Keratinocyte (primary cell): ENCODE results near the gene RAP1GAP2. TPM values are rescaled to one million over a fixed set of nuclear protein-coding genes. Genes with fewer than 3 reads are reported as not detected.

Source experiments
- DNase-seq: peaks from one replicate; pipeline ENCODE4 v3.0.0-alpha.2; 2011; ENCODE audit warnings: low read depth, missing footprints, low spot score
- FAIRE-seq: peaks from 2 replicates; lab custom pipeline; 2011; peaks lifted over from hg19 to GRCh38; lab: Jason Lieb, UNC
- H2AFZ ChIP-seq: 2 replicates; pipeline ENCODE4 v1.6.0; 2012; ENCODE audit warnings: low read length, control low read depth, inconsistent platforms; ENCODE audit not compliant: control insufficient read depth
- H3K27ac ChIP-seq: 2 replicates; pipeline ENCODE4 v1.5.1; 2011; ENCODE audit warnings: low read length; ENCODE audit not compliant: control insufficient read depth, insufficient read depth
- H3K27me3 ChIP-seq: 3 replicates; pipeline ENCODE4 v1.6.0; 2011; ENCODE audit warnings: low read length; ENCODE audit not compliant: control insufficient read depth, insufficient read depth; ENCODE audit errors: extremely low read depth
- H3K36me3 ChIP-seq, 2 experiments: 2 replicates in 1 of 2; 3 replicates in 1 of 2; pipeline ENCODE4 v1.5.1; 2011; ENCODE audit warnings: low read length in 2 of 2, mild to moderate bottlenecking in 1 of 2; ENCODE audit not compliant: control insufficient read depth in 2 of 2, insufficient read depth in 2 of 2; ENCODE audit errors: extremely low read depth in 1 of 2
- H3K4me1 ChIP-seq: 3 replicates; pipeline ENCODE4 v1.5.1; 2011; ENCODE audit warnings: low read length; ENCODE audit not compliant: control insufficient read depth, insufficient read depth; ENCODE audit errors: extremely low read depth
- H3K4me2 ChIP-seq: 3 replicates; pipeline ENCODE4 v1.6.0; 2011; ENCODE audit warnings: low read depth, low read length; ENCODE audit not compliant: control insufficient read depth, insufficient read depth; ENCODE audit errors: extremely low read depth
- H3K4me3 ChIP-seq, 3 experiments: fragments of 200-600 bp in 1 of 3; sonication (generic) in 1 of 3; 2 replicates in 2 of 3; 3 replicates in 1 of 3; pipeline ENCODE4 v1.5.1; 2011 to 2016; ENCODE audit warnings: low read length in 3 of 3, mild to moderate bottlenecking in 3 of 3, control low read depth in 2 of 3, inconsistent platforms in 1 of 3, low read depth in 1 of 3, mixed read lengths in 1 of 3, mixed run types in 1 of 3, moderate library complexity in 1 of 3; ENCODE audit not compliant: control insufficient read depth in 2 of 3, insufficient read depth in 2 of 3; ENCODE audit errors: extremely low read depth in 1 of 3
- H3K79me2 ChIP-seq: 2 replicates; pipeline ENCODE4 v1.6.0; 2012; ENCODE audit warnings: low read length; ENCODE audit not compliant: control insufficient read depth, insufficient read depth
- H3K9ac ChIP-seq: 3 replicates; pipeline ENCODE4 v1.6.0; 2011; ENCODE audit warnings: low read length; ENCODE audit not compliant: control insufficient read depth, insufficient read depth; ENCODE audit errors: extremely low read depth
- H3K9me1 ChIP-seq: 3 replicates; pipeline ENCODE4 v1.6.0; 2011; ENCODE audit warnings: low read length; ENCODE audit not compliant: control insufficient read depth, insufficient read depth; ENCODE audit errors: extremely low read depth
- H3K9me3 ChIP-seq: 2 replicates; pipeline ENCODE4 v1.5.1; 2012; ENCODE audit warnings: low read depth, low read length; ENCODE audit not compliant: control insufficient read depth
- H4K20me1 ChIP-seq: 3 replicates; pipeline ENCODE4 v1.6.0; 2011; ENCODE audit warnings: low read length; ENCODE audit not compliant: control insufficient read depth, insufficient read depth; ENCODE audit errors: extremely low read depth
- EZH2 ChIP-seq: IDR thresholded peaks from one replicate; pipeline ENCODE4 v1.6.1; 2012; ENCODE audit warnings: inconsistent platforms, mild to moderate bottlenecking, low read length, moderate library complexity
- dilution Hi-C: fragments of 300-500 bp; cut with MboI; formaldehyde crosslinking; loops from one replicate; pipeline ENCODE4 v1.7.0; 2020; ENCODE audit warnings: low sequenced_read_pairs; ENCODE audit not compliant: extremely low pct_ligation_motif_present
- polyA plus RNA-seq, 5 experiments: library from polyadenylated mRNA; depleted of rRNA in 3 of 5; stranded (reverse) in 3 of 5; stranded (forward) in 1 of 5; unstranded in 1 of 5; fragments of >200 nt; gene quantifications; 1 replicate in 1 of 5; 2 replicates in 3 of 5; 3 replicates in 1 of 5; pipeline versions ENCODE4 v1.2.1 to v1.2.3, GENCODE V29; 2011 to 2012; ENCODE audit warnings: missing spikeins in 2 of 5, low read depth in 1 of 5, low replicate concordance in 1 of 5
- TF ChIP-seq, protein P1 (sequence below), 3 experiments: IDR thresholded peaks in 1 of 3; conservative IDR thresholded peaks in 1 of 3; optimal IDR thresholded peaks in 1 of 3; 2 replicates in 2 of 3; 3 replicates in 1 of 3; pipeline versions ENCODE3 to v1.5.1; 2011; ENCODE audit warnings: low read length in 3 of 3, mild to moderate bottlenecking in 3 of 3, moderate library complexity in 2 of 3, control low read depth in 1 of 3, inconsistent platforms in 1 of 3; ENCODE audit not compliant: insufficient read depth in 2 of 3; ENCODE audit errors: extremely low read depth in 1 of 3

RAP1GAP2 gene
- polyA plus RNA-seq, 1 donor (not counting 4 experiments of a cell fraction or from before 2014, with no cell fraction given) = 13.6 TPM

DNA sequence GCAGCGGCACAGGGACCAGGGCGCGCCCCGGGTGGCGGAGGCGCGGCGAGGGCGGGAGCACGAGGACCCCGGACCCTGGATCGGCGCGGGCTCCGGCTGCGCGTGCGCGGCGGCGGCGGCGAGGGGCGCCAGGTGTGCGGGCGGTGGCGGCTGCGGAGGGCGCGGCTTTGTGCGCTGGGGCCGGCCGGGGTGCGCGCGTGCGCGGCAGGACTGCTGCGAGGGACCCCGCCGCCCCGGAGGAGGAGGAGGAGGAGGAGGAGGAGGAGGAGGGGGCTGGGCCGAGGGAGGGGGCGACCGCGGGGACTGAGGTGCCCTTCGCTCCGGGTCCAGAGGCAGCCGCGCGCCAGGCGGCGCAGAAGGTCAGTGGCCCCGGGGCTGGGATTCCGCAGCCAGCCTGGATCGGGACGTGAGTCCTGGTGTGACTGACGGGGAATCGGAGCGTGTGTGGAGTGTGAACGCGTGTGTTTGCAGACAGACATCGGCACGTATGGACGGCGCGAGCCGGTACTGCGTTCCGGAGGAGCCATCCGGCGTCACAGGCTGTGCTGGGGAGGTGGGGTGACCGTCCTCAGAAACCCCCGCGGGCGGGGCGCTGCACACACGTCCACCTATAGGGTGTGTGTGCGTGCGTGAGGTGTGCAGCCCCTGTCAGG lies 19.5 kb upstream of the RAP1GAP2 start:
- DNase-seq (no peak), FAIRE-seq (no peak)
- H3K4me3 ChIP-seq = peak overlapping the region; percentile 15 to 45 (median 25)
- peaks cover 39% of the 10 kb centered on the region for H3K27me3 ChIP-seq
- H3K4me1 ChIP-seq = peaks cover 3% of the 10 kb centered on the region
- no peaks in the 10 kb centered on the region for H4K20me1 ChIP-seq
- dilution Hi-C loops = no loop called here
- no peaks in the 10 kb centered on the region for H3K9me3 ChIP-seq
- H3K9ac ChIP-seq = no peak overlapping the region
- TF ChIP-seq, protein P1, sequence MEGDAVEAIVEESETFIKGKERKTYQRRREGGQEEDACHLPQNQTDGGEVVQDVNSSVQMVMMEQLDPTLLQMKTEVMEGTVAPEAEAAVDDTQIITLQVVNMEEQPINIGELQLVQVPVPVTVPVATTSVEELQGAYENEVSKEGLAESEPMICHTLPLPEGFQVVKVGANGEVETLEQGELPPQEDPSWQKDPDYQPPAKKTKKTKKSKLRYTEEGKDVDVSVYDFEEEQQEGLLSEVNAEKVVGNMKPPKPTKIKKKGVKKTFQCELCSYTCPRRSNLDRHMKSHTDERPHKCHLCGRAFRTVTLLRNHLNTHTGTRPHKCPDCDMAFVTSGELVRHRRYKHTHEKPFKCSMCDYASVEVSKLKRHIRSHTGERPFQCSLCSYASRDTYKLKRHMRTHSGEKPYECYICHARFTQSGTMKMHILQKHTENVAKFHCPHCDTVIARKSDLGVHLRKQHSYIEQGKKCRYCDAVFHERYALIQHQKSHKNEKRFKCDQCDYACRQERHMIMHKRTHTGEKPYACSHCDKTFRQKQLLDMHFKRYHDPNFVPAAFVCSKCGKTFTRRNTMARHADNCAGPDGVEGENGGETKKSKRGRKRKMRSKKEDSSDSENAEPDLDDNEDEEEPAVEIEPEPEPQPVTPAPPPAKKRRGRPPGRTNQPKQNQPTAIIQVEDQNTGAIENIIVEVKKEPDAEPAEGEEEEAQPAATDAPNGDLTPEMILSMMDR (optimal IDR thresholded peaks at IDR 0.05 in 1 of 3, IDR thresholded peaks at IDR 0.05 in 1 of 3, conservative IDR thresholded peaks at IDR 0.05 in 1 of 3; ENCODE audit: extremely low read depth in 1 of 3, insufficient read depth in 2 of 3, low read length in 3 of 3) = no peak
- TF ChIP-seq EZH2 = no peak
- H3K79me2 ChIP-seq = no peaks in the 10 kb centered on the region
- peak overlapping the region; percentile 60 for H3K4me2 ChIP-seq
- peak overlapping the region; percentile 65 for H2AFZ ChIP-seq
- H3K36me3 ChIP-seq = no peaks in the 10 kb centered on the region
- H3K9me1 ChIP-seq = no peaks in the 10 kb centered on the region
- H3K27ac ChIP-seq = no peak overlapping the region

DNA sequence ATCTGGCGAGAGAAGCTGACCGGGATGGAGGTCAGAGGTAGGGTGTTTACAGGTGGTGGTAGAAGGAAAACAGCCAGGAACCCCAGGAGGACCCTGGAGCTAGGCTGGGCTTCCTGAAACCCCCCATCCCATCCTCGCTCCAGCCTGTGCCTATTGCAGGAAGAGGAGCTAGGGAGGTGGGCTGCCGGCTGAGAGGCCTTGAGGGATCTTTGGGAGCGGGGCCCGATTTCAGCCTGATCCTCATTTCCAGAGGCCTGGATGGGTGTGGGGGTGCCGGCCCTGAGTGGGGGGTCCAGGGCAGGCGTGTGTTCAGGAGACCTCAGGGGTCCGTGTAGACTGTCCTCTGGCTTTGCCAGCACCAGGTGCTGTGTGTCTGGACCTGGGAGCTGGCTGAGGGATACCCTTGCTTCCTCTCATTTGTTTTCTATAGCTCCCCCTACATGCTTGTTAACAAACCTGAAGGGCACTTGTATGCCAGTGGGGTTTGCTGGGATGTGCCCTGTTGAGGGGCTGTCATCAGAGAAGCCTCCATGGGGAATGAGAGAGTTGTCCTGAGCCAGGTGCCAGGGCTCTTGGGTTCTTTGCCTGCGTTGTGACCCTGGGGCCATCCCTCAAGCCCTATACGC lies 18.9 kb upstream of the RAP1GAP2 start:
- Histone ChIP-seq H3K4me2 (peak overlapping the region; percentile 60), H3K9me3 (no peaks in the 10 kb centered on the region), H3K27ac (no peak overlapping the region), H3K9me1 (no peaks in the 10 kb centered on the region), H3K4me3 (peak overlapping the region in 1 of 3 experiments; percentile 45), H2AFZ (peak overlapping the region; percentile 65), H3K27me3 (peaks cover 39% of the 10 kb centered on the region), H4K20me1 (no peaks in the 10 kb centered on the region), H3K9ac (no peak overlapping the region), H3K36me3 (no peaks in the 10 kb centered on the region), H3K79me2 (no peaks in the 10 kb centered on the region), H3K4me1 (peaks cover 3% of the 10 kb centered on the region)
- FAIRE-seq = no peak
- dilution Hi-C loops = no loop called here
- DNase-seq = no peak
- TF ChIP-seq, protein P1 (optimal IDR thresholded peaks at IDR 0.05 in 1 of 3, IDR thresholded peaks at IDR 0.05 in 1 of 3, conservative IDR thresholded peaks at IDR 0.05 in 1 of 3; ENCODE audit: extremely low read depth in 1 of 3, insufficient read depth in 2 of 3, low read length in 3 of 3) = no peak
- TF ChIP-seq EZH2 = peak; percentile 76
